Loucy (cell line): ENCODE results near the gene FGGY.

Experiments used
- EZH2phosphoT487 ChIP-seq: fragments of 200-600 bp; IDR thresholded peaks from 2 replicates; pipeline ENCODE4 v1.6.1; 2018; ENCODE audit warnings: antibody characterized with exemption, mild to moderate bottlenecking, moderate library complexity, borderline replicate concordance
- TF ChIP-seq, protein P1 (sequence below): fragments of 200-600 bp; sonication (generic); conservative IDR thresholded peaks from 2 replicates; pipeline ENCODE4 v1.5.1; 2014; ENCODE audit warnings: mild to moderate bottlenecking, antibody characterized with exemption, low read length

GRCh38 chr1:59378621-59379370, 81.9 kb downstream of the FGGY start:
- TF ChIP-seq, protein P1, sequence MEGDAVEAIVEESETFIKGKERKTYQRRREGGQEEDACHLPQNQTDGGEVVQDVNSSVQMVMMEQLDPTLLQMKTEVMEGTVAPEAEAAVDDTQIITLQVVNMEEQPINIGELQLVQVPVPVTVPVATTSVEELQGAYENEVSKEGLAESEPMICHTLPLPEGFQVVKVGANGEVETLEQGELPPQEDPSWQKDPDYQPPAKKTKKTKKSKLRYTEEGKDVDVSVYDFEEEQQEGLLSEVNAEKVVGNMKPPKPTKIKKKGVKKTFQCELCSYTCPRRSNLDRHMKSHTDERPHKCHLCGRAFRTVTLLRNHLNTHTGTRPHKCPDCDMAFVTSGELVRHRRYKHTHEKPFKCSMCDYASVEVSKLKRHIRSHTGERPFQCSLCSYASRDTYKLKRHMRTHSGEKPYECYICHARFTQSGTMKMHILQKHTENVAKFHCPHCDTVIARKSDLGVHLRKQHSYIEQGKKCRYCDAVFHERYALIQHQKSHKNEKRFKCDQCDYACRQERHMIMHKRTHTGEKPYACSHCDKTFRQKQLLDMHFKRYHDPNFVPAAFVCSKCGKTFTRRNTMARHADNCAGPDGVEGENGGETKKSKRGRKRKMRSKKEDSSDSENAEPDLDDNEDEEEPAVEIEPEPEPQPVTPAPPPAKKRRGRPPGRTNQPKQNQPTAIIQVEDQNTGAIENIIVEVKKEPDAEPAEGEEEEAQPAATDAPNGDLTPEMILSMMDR, result no peak
- TF ChIP-seq EZH2phosphoT487, result no peak
